HG03139 (cell line): Measurements from ENCODE around the gene SEM1.
A peak's percentile ranks its signal among the peaks of the same experiment; 100 is the strongest.
"Not testable (repeated sequence)": the region's sequence is repeated elsewhere in the genome, so short reads cannot be mapped to it uniquely, and the experiment has no call there.

ENCODE experiments used
- ATAC-seq: cut with Tn5 transposase; IDR thresholded peaks from one replicate; pipeline ENCODE4 v1.9.1; 2021; ENCODE audit not compliant: unreplicated experiment

Gene SEM1

GRCh38 chr7:96665689-96666088, 44.0 kb downstream of the SEM1 start:
- no peak for ATAC-seq

- ATAC-seq = no peak
These were observed 44.9 kb downstream of the SEM1 start for GRCh38 chr7:96664793-96665192.

- no peak for ATAC-seq
These were observed 45.7 kb downstream of the SEM1 start for GRCh38 chr7:96663871-96664445.

- peak; percentile 98 for ATAC-seq
These were observed 46.2 kb downstream of the SEM1 start for GRCh38 chr7:96663457-96663856.

GRCh38 chr7:96662151-96662550, 47.5 kb downstream of the SEM1 start:
- not testable (repeated sequence) for ATAC-seq

GRCh38 chr7:96658022-96658412, 51.6 kb downstream of the SEM1 start:
- ATAC-seq = no peak

- no peak for ATAC-seq
These were observed 52.2 kb downstream of the SEM1 start for GRCh38 chr7:96657347-96658021.

GRCh38 chr7:96655956-96656355, 53.7 kb downstream of the SEM1 start:
- no peak for ATAC-seq

GRCh38 chr7:96654630-96655188, 54.9 kb downstream of the SEM1 start:
- no peak for ATAC-seq

- no peak for ATAC-seq
These were observed 59.7 kb downstream of the SEM1 start for GRCh38 chr7:96649981-96650380.

GRCh38 chr7:96648784-96649183, 60.9 kb downstream of the SEM1 start:
- ATAC-seq = no peak

GRCh38 chr7:96647733-96648132, 61.9 kb downstream of the SEM1 start:
- no peak for ATAC-seq

GRCh38 chr7:96645084-96645483, 64.6 kb downstream of the SEM1 start:
- no peak for ATAC-seq

- not testable (repeated sequence) for ATAC-seq
These were observed 66.2 kb downstream of the SEM1 start for GRCh38 chr7:96643436-96643835.

- no peak for ATAC-seq
These were observed 69.6 kb downstream of the SEM1 start for GRCh38 chr7:96640054-96640453.
